ENCODE results near the gene RFX5. TPM values are rescaled to one million over a fixed set of nuclear protein-coding genes. Genes with fewer than 3 reads are reported as not detected.
A peak's percentile ranks its signal among the peaks of the same experiment; 100 is the strongest.

The RFX5 gene
- total RNA-seq, 1 experiment from 2014 or later: 73.6 TPM

- Histone ChIP-seq H3K79me2 (ENCODE audit: low read depth) (peaks cover 15% of the 10 kb centered on the region), H2AFZ (no peak overlapping the region), H3K4me2 (no peak overlapping the region), H3K27me3 (ENCODE audit: insufficient read depth, low read depth) (no peaks in the 10 kb centered on the region), H3K9me3 (ENCODE audit: insufficient read depth, low read depth) (no peaks in the 10 kb centered on the region), H3K36me3 (ENCODE audit: low read depth) (0 out of 2 replicates have a peak, but pooled peaks cover 9% of the 10 kb centered on the region), H4K20me1 (ENCODE audit: insufficient read depth) (peaks cover 20% of the 10 kb centered on the region), H3K4me1 (replicated peaks; ENCODE audit: insufficient read depth) (peaks cover 21% of the 10 kb centered on the region), H3K9me2 (ENCODE audit: insufficient read depth) (no peaks in the 10 kb centered on the region), H3K27ac (no peak overlapping the region), H3K4me3 (no peak overlapping the region), H3F3A (ENCODE audit: insufficient read depth, low read depth) (peaks cover 17% of the 10 kb centered on the region)
- no peak for DNase-seq
- BruUV-seq (replicated peaks): no TSS peak
- intact Hi-C loops (cut with micrococcal nuclease; ENCODE audit: unreplicated experiment): no loop called here
- POLR2A ChIA-PET (ENCODE audit: unreplicated experiment): no interaction called here
- TF ChIP-seq EZH2 (IDR thresholded peaks at IDR 0.05; ENCODE audit: low read depth): no peak
- TF ChIP-seq CTCF (conservative IDR thresholded peaks at IDR 0.05): no peak
- CTCF ChIA-PET: no interaction called here
Measured at GRCh38 chr1:151309811-151310323, 37.2 kb downstream of the RFX5 start.

- no TSS peak for BruUV-seq (replicated peaks)
- Histone ChIP-seq H3K79me2 (ENCODE audit: low read depth) (no peaks in the 10 kb centered on the region), H2AFZ (no peak overlapping the region), H3K9me2 (ENCODE audit: insufficient read depth) (no peaks in the 10 kb centered on the region), H3K27ac (no peak overlapping the region), H3K4me3 (no peak overlapping the region), H4K20me1 (ENCODE audit: insufficient read depth) (no peaks in the 10 kb centered on the region; the same call in 1 of the 2 replicates), H3K9me3 (ENCODE audit: insufficient read depth, low read depth) (no peaks in the 10 kb centered on the region), H3K27me3 (ENCODE audit: insufficient read depth, low read depth) (no peaks in the 10 kb centered on the region), H3K36me3 (ENCODE audit: low read depth) (peaks cover 22% of the 10 kb centered on the region; the same call in 1 of the 2 replicates), H3K4me2 (no peak overlapping the region), H3F3A (ENCODE audit: insufficient read depth, low read depth) (peaks cover 18% of the 10 kb centered on the region; the same call in 1 of the 2 replicates), H3K4me1 (replicated peaks; ENCODE audit: insufficient read depth) (no peaks in the 10 kb centered on the region)
- TF ChIP-seq EZH2 (IDR thresholded peaks at IDR 0.05; ENCODE audit: low read depth) (no peak), CTCF (conservative IDR thresholded peaks at IDR 0.05) (no peak)
- ChIA-PET CTCF (no interaction called here), POLR2A (ENCODE audit: unreplicated experiment) (interaction anchor here (0.5 kb wide), 1 partner anchor 112 kb away, joined by 3 read pairs; no protein-coding TSS in a partner anchor)
- DNase-seq: peak in 1 of 2 experiments; percentile 16
- intact Hi-C loops (cut with micrococcal nuclease; ENCODE audit: unreplicated experiment): no loop called here
Measured at GRCh38 chr1:151294742-151295462, 52.1 kb downstream of the RFX5 start.

- BruUV-seq (replicated peaks): no TSS peak
- H3K4me3 ChIP-seq: no peak overlapping the region
- no peaks in the 10 kb centered on the region for H3K4me1 ChIP-seq (replicated peaks; ENCODE audit: insufficient read depth)
- intact Hi-C loops (cut with micrococcal nuclease; ENCODE audit: unreplicated experiment): no loop called here
- no peaks in the 10 kb centered on the region for H3K9me3 ChIP-seq (ENCODE audit: insufficient read depth, low read depth)
- H2AFZ ChIP-seq: no peak overlapping the region
- H4K20me1 ChIP-seq (ENCODE audit: insufficient read depth): no peaks in the 10 kb centered on the region; the same call in 1 of the 2 replicates
- peaks cover 7% of the 10 kb centered on the region; the same call in 1 of the 2 replicates for H3K36me3 ChIP-seq (ENCODE audit: low read depth)
- H3K9me2 ChIP-seq (ENCODE audit: insufficient read depth): no peaks in the 10 kb centered on the region
- H3K27ac ChIP-seq: no peak overlapping the region
- peaks cover 18% of the 10 kb centered on the region; the same call in 1 of the 2 replicates for H3F3A ChIP-seq (ENCODE audit: insufficient read depth, low read depth)
- TF ChIP-seq EZH2 (IDR thresholded peaks at IDR 0.05; ENCODE audit: low read depth) (no peak), CTCF (conservative IDR thresholded peaks at IDR 0.05) (no peak)
- peak in 1 of 2 experiments; percentile 17 for DNase-seq
- ChIA-PET POLR2A (ENCODE audit: unreplicated experiment) (interaction anchor here (0.6 to 0.7 kb wide), 2 partner anchors 15 to 42 kb away, joined by 3 to 29 read pairs; no protein-coding TSS in a partner anchor), CTCF (no interaction called here)
- H3K27me3 ChIP-seq (ENCODE audit: insufficient read depth, low read depth): no peaks in the 10 kb centered on the region
- no peaks in the 10 kb centered on the region for H3K79me2 ChIP-seq (ENCODE audit: low read depth)
- H3K4me2 ChIP-seq: no peak overlapping the region
Measured at GRCh38 chr1:151293093-151293492, 54.0 kb downstream of the RFX5 start.

Measured in PC-9 (cell line).